IMR-90 (cell line): ENCODE measurements around the gene SPG11. TPM values are rescaled to one million over a fixed set of nuclear protein-coding genes. Genes with fewer than 3 reads are reported as not detected.

Experiments
- ATAC-seq: fragments of 200-7000 bp; cut with Tn5 transposase; 2 replicates; pipeline ENCODE4 v1.9.1; 2020; ENCODE audit warnings: low read depth, mild to moderate bottlenecking, moderate library complexity
- BruUV-seq: library from RNA; stranded (reverse); fragments of 400-500 nt; replicated peaks from 2 replicates; lab custom pipeline; 2021; lab: Mats Ljungman, UMichigan
- CTCF ChIA-PET: fragments of 300-600 bp; formaldehyde crosslinking; extraction: SDS; loops from one replicate; lab custom pipeline; 2021; ENCODE audit warnings: antibody characterized with exemption; lab: Yijun Ruan, JAX
- POLR2A ChIA-PET: fragments of 300-600 bp; sonication (Branson Sonifier 250); formaldehyde crosslinking; loops from one replicate; lab custom pipeline; 2022; ENCODE audit warnings: antibody characterized with exemption; ENCODE audit not compliant: unreplicated experiment; lab: Charles Lee
- DNase-seq: peaks from one replicate; pipeline ENCODE4 v3.0.0; 2013
- H2AFZ ChIP-seq: replicated peaks from 2 replicates; pipeline ENCODE3; 2013; ENCODE audit warnings: low read length, mild to moderate bottlenecking; ENCODE audit not compliant: poor library complexity
- H2AK5ac ChIP-seq: 2 replicates; pipeline ENCODE4 v1.6.1; 2013; ENCODE audit warnings: low read depth, low read length, inconsistent platforms
- H2AK9ac ChIP-seq: replicated peaks from 2 replicates; pipeline ENCODE3; 2013; ENCODE audit warnings: mild to moderate bottlenecking, low read depth, low read length, moderate library complexity; ENCODE audit not compliant: poor library complexity
- H2BK120ac ChIP-seq: 2 replicates; pipeline ENCODE4 v1.6.1; 2013; ENCODE audit warnings: low read depth, low read length, inconsistent platforms
- H2BK15ac ChIP-seq: 3 replicates; pipeline ENCODE4 v1.6.1; 2013; ENCODE audit warnings: low read depth, low read length, inconsistent platforms
- H2BK20ac ChIP-seq: 2 replicates; pipeline ENCODE4 v1.6.1; 2013; ENCODE audit warnings: low read depth, mild to moderate bottlenecking, inconsistent platforms, low read length, moderate library complexity
- H2BK5ac ChIP-seq: 2 replicates; pipeline ENCODE4 v1.6.1; 2013; ENCODE audit warnings: mild to moderate bottlenecking, low read depth, low read length, inconsistent platforms; ENCODE audit not compliant: poor library complexity, severe bottlenecking
- H3K14ac ChIP-seq: replicated peaks from 2 replicates; pipeline ENCODE4 v1.6.1; 2013; ENCODE audit warnings: low read depth, low read length, inconsistent platforms
- H3K18ac ChIP-seq: 2 replicates; pipeline ENCODE4 v1.6.1; 2013; ENCODE audit warnings: low read depth, low read length, control low read depth
- H3K23ac ChIP-seq: 2 replicates; pipeline ENCODE4 v1.6.1; 2013; ENCODE audit warnings: low read depth, low read length, inconsistent platforms
- H3K27ac ChIP-seq: 2 replicates; pipeline ENCODE4 v1.5.1; 2013; ENCODE audit warnings: mild to moderate bottlenecking, control low read depth, low read length; ENCODE audit not compliant: insufficient read depth
- H3K27me3 ChIP-seq: 2 replicates; pipeline ENCODE4 v1.6.1; 2013; ENCODE audit warnings: low read length; ENCODE audit not compliant: control insufficient read depth, insufficient read depth
- H3K36me3 ChIP-seq: 2 replicates; pipeline ENCODE4 v1.6.1; 2013; ENCODE audit warnings: low read length, mixed read lengths; ENCODE audit not compliant: control insufficient read depth, insufficient read depth
- H3K4ac ChIP-seq: 2 replicates; pipeline ENCODE4 v1.6.1; 2013; ENCODE audit warnings: low read depth, low read length, inconsistent platforms
- H3K4me1 ChIP-seq: 2 replicates; pipeline ENCODE4 v1.6.1; 2013; ENCODE audit warnings: low read length, mixed read lengths; ENCODE audit not compliant: control insufficient read depth, insufficient read depth
- H3K4me2 ChIP-seq: 2 replicates; pipeline ENCODE4 v1.6.1; 2013; ENCODE audit warnings: low read depth, mild to moderate bottlenecking, control low read depth, low read length, moderate library complexity
- H3K4me3 ChIP-seq: 2 replicates; pipeline ENCODE4 v1.5.1; 2013; ENCODE audit warnings: low read depth, mild to moderate bottlenecking, control low read depth, low read length, moderate library complexity; ENCODE audit not compliant: insufficient read depth
- H3K56ac ChIP-seq: 2 replicates; pipeline ENCODE4 v1.6.1; 2013; ENCODE audit warnings: low read length, inconsistent platforms; ENCODE audit not compliant: insufficient read depth; ENCODE audit errors: extremely low read depth
- H3K79me1 ChIP-seq, 2 experiments: 2 replicates each; pipeline ENCODE4 v1.6.1; 2013; ENCODE audit warnings: low read length in 2 of 2, inconsistent platforms in 1 of 2, low read depth in 1 of 2
- H3K9ac ChIP-seq: 2 replicates; pipeline ENCODE4 v1.6.1; 2013; ENCODE audit warnings: low read depth, low read length, control low read depth
- H3K9me1 ChIP-seq: 2 replicates; pipeline ENCODE4 v1.6.1; 2013; ENCODE audit warnings: low read length, inconsistent platforms; ENCODE audit not compliant: insufficient read depth
- H3K9me3 ChIP-seq: 2 replicates; pipeline ENCODE4 v1.6.1; 2013; ENCODE audit warnings: low read length; ENCODE audit not compliant: control insufficient read depth, insufficient read depth
- H4K20me1 ChIP-seq: 2 replicates; pipeline ENCODE4 v1.6.1; 2013; ENCODE audit warnings: low read length, inconsistent platforms; ENCODE audit not compliant: insufficient read depth
- H4K5ac ChIP-seq: 2 replicates; pipeline ENCODE4 v1.6.1; 2013; ENCODE audit warnings: mild to moderate bottlenecking, low read depth, low read length, control low read depth
- H4K8ac ChIP-seq, 2 experiments: 2 replicates each; pipeline ENCODE4 v1.6.1; 2013; ENCODE audit warnings: low read depth in 2 of 2, low read length in 2 of 2, control low read depth in 1 of 2, inconsistent platforms in 1 of 2
- H4K91ac ChIP-seq: 2 replicates; pipeline ENCODE4 v1.6.1; 2013; ENCODE audit warnings: low read depth, low read length, inconsistent platforms; ENCODE audit not compliant: insufficient read depth
- CEBPB ChIP-seq: IDR thresholded peaks from 2 replicates; pipeline ENCODE4 v1.6.1; 2012; ENCODE audit warnings: low read depth, low read length, improper control_type of control experiment
- WGBS, 2 experiments: methylation state at CpG; one replicate each; pipeline versions ENCODE4 v1.1.5 to v1.1.7; 2013; ENCODE audit warnings: missing lambda C conversion rate in 2 of 2; ENCODE audit not compliant: insufficient read length in 1 of 2; ENCODE audit errors: extremely low coverage in 2 of 2; 5-methylcytosine and 5-hydroxymethylcytosine counted together
- dilution Hi-C: fragments of 300-500 bp; cut with HindIII; formaldehyde crosslinking; loops from one replicate; pipeline ENCODE4 v1.14.3; 2018; ENCODE audit warnings: low sequenced_read_pairs; ENCODE audit not compliant: unreplicated experiment
- in situ Hi-C: fragments of 300-500 bp; cut with MboI; formaldehyde crosslinking; loops from 3 replicates; pipeline ENCODE4 v1.14.3; 2019; ENCODE audit warnings: low sequenced_read_pairs, inconsistent platforms, mixed read lengths
- intact Hi-C: fragments of 100-400 bp; cut with micrococcal nuclease; formaldehyde crosslinking; loops from 2 replicates; pipeline ENCODE4 v1.10.0; 2022
- polyA plus RNA-seq, 3 experiments: library from polyadenylated mRNA; depleted of rRNA; stranded (reverse); fragments of >200 nt; gene quantifications; 2 replicates each; pipeline ENCODE4 v1.2.3, GENCODE V29; 2012; ENCODE audit warnings: low replicate concordance in 1 of 3
- total RNA-seq: library from RNA; depleted of rRNA; stranded (reverse); fragments of >200 nt; gene quantifications from 2 replicates; pipeline ENCODE4 v1.2.3, GENCODE V29; 2012
- TF ChIP-seq, protein P1 (sequence below): conservative IDR thresholded peaks from 2 replicates; pipeline ENCODE4 v1.5.1; 2012; ENCODE audit warnings: mild to moderate bottlenecking, low read depth, low read length, improper control_type of control experiment

SPG11 gene
- total and polyA plus RNA-seq, 2 of the 4 experiments (the other 2 are of a cell fraction), result 30.8 to 32.6 TPM

DNA sequence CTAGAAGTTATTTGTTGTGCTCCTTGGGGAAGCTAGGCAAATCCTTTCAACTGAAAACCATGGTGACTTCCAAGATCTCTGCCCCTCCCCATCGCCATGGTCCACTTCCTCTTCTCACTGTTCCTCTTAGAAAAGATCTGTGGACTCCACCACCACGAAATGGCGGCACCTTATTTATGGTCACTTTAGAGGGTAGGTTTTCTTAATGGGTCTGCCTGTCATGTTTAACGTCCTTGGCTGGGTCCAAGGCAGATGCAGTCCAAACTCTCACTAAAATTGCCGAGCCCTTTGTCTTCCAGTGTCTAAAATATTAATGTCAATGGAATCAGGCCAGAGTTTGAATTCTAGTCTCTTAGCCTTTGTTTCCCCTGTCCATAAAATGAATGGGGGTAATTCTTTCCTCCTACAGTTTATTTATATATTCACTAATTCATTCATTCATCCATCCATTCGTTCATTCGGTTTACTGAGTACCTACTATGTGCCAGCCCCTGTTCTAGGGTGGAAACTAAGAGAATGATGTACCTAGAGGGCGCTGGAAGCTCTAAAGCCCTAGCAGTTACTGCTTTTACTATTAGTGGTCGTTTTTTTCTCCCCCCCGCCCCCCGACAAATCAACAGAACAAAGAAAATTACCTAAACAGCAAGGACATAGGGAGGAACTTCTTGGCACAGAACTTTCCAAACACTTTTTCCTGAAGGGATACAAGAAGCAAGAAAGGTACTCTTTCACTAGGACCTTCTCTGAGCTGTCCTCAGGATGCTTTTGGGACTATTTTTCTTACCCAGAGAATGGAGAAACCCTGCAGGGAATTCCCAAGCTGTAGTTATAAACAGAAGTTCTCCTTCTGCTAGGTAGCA lies 47.0 kb upstream of the SPG11 start:
- Histone ChIP-seq H4K8ac (peak overlapping the region; percentile 7 to 78), H2AK5ac (peak overlapping the region; percentile 19; the same call in 1 of the 2 replicates), H3K23ac (peak overlapping the region; percentile 6), H3K9ac (peak overlapping the region; percentile 79), H3K4me3 (peak overlapping the region; percentile 83), H2BK20ac (no peak overlapping the region), H2BK15ac (no peak overlapping the region), H2BK120ac (peak overlapping the region; percentile 35), H3K14ac (peak overlapping the region; percentile 65; the same call in 1 of the 2 replicates), H3K27me3 (no peaks in the 10 kb centered on the region), H4K5ac (peak overlapping the region; percentile 26; the same call in 1 of the 2 replicates), H4K20me1 (peaks cover 37% of the 10 kb centered on the region), H3K27ac (peak overlapping the region; percentile 66; the same call in 1 of the 2 replicates), H3K79me1 (peaks cover 12 to 30% of the 10 kb centered on the region in 2 experiments; a peak in 3 of 4 replicates), H3K36me3 (peaks cover 2% of the 10 kb centered on the region; the same call in 1 of the 2 replicates), H3K56ac (peak overlapping the region; percentile 96), H2AFZ (peak overlapping the region; percentile 98), H2BK5ac (peak overlapping the region; percentile 74), H3K18ac (peak overlapping the region; percentile 18), H3K9me1 (no peaks in the 10 kb centered on the region; the same call in 1 of the 2 replicates), H3K4ac (peak overlapping the region; percentile 73), H3K9me3 (no peaks in the 10 kb centered on the region), H2AK9ac (peak overlapping the region; percentile 99), H3K4me1 (0 out of 2 replicates have a peak, but pooled peaks cover 2% of the 10 kb centered on the region), H4K91ac (peak overlapping the region; percentile 34; the same call in 1 of the 2 replicates), H3K4me2 (peak overlapping the region; percentile 83)
- TF ChIP-seq CEBPB, result no peak
- TF ChIP-seq, protein P1, sequence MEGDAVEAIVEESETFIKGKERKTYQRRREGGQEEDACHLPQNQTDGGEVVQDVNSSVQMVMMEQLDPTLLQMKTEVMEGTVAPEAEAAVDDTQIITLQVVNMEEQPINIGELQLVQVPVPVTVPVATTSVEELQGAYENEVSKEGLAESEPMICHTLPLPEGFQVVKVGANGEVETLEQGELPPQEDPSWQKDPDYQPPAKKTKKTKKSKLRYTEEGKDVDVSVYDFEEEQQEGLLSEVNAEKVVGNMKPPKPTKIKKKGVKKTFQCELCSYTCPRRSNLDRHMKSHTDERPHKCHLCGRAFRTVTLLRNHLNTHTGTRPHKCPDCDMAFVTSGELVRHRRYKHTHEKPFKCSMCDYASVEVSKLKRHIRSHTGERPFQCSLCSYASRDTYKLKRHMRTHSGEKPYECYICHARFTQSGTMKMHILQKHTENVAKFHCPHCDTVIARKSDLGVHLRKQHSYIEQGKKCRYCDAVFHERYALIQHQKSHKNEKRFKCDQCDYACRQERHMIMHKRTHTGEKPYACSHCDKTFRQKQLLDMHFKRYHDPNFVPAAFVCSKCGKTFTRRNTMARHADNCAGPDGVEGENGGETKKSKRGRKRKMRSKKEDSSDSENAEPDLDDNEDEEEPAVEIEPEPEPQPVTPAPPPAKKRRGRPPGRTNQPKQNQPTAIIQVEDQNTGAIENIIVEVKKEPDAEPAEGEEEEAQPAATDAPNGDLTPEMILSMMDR, result peak; percentile 43
- CTCF ChIA-PET, result interaction anchor here (0.8 to 1.7 kb wide), 6 partner anchors 18 to 75 kb away, joined by 3 to 10 read pairs (median 5); partner anchors contain the start of gene SPG11
- dilution Hi-C loops, result no loop called here
- POLR2A ChIA-PET, result interaction anchor here (0.8 to 1.0 kb wide), 2 partner anchors 16 to 25 kb away, joined by 3 to 5 read pairs; no protein-coding TSS in a partner anchor
- intact Hi-C loops, result loop anchor here (1.0 kb wide), 2 partner anchors 18 to 47 kb away; partner anchors contain the start of gene SPG11
- ATAC-seq, result no peak; the same call in 1 of the 2 replicates
- DNase-seq, result peak; percentile 42
- BruUV-seq, result no TSS peak
- 0% methylated on average over 1 of the region's 11 CpGs; no CpG with 5 or more reads in 1 of the 2 experiments for WGBS, 2 experiments
- in situ Hi-C loops, result no loop called here
